Omental fat pad (tissue), 4 donors: ENCODE data around the gene HOXA1. TPM values are rescaled to one million over a fixed set of nuclear protein-coding genes. Genes with fewer than 3 reads are reported as not detected.

Experiments
- ATAC-seq: fragments of 150-250 bp; one replicate; pipeline ENCODE4 v1.9.1; 2016; ENCODE audit warnings: mild to moderate bottlenecking, moderate library complexity; ENCODE audit not compliant: low FRiP score
- DNase-seq: peaks from one replicate; pipeline ENCODE4 v3.0.0-alpha.2; 2019; ENCODE audit warnings: low spot score
- total RNA-seq, 4 donors: library from RNA; depleted of rRNA; stranded (reverse); fragments of >200 nt; gene quantifications; one replicate each; pipeline ENCODE4 v1.1.0, GENCODE V29; 2016
- TF ChIP-seq, protein P1 (sequence below), 3 donors: fragments of 450-650 bp; IDR thresholded peaks; one replicate each; pipeline ENCODE4 v1.5.1; 2016 to 2017; ENCODE audit warnings: antibody characterized with exemption in 3 of 3, mild to moderate bottlenecking in 3 of 3, moderate library complexity in 2 of 3

The HOXA1 gene
- total RNA-seq, 4 donors from 2014 or later: 0.56 to 0.84 (median 0.77) TPM

DNA sequence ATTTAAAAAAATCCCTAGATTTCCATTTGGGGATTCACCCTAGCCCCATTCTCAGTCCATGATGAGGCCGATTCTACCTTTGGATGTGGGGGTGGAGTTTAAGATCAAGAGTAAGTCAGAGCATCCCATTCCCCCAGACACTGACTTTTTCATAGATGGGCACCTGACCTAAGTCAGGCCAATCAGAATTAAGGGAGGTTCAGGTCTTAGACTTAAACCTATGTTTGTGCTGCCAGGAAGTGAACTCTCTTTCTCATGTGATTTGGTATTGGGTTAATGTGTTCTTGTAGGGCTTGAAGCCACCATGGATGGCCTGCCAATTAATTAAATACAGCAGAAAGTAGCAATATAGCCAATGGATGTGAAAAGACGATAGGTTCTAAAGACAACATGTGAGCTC lies 30.1 kb downstream of the HOXA1 start:
- no peak for ATAC-seq
- TF ChIP-seq, protein P1, sequence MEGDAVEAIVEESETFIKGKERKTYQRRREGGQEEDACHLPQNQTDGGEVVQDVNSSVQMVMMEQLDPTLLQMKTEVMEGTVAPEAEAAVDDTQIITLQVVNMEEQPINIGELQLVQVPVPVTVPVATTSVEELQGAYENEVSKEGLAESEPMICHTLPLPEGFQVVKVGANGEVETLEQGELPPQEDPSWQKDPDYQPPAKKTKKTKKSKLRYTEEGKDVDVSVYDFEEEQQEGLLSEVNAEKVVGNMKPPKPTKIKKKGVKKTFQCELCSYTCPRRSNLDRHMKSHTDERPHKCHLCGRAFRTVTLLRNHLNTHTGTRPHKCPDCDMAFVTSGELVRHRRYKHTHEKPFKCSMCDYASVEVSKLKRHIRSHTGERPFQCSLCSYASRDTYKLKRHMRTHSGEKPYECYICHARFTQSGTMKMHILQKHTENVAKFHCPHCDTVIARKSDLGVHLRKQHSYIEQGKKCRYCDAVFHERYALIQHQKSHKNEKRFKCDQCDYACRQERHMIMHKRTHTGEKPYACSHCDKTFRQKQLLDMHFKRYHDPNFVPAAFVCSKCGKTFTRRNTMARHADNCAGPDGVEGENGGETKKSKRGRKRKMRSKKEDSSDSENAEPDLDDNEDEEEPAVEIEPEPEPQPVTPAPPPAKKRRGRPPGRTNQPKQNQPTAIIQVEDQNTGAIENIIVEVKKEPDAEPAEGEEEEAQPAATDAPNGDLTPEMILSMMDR (IDR thresholded peaks at IDR 0.05): no peak

DNA sequence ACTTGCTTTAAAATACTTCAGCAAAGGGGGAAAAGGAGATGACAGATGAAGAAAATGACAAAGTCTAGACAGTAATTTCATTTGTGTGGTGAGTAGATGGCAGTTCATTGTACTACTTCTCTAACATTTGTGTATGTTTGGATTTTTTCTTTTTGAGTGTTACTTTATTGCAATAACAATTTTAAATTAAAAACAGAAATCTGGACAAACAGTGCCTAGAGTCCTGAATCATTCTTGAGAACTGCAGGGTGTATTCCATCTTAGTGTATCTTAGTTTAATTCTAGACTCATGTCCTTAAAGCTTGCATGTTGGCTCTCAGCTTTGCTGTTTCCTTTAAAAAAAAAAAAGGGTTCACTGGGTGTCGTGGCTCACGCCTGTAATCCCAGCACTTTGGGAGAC lies 31.1 kb downstream of the HOXA1 start:
- no peak for DNase-seq
- TF ChIP-seq, protein P1 (IDR thresholded peaks at IDR 0.05): no peak
- ATAC-seq: no peak

More for the DNA sequence above, 30.1 kb downstream of the HOXA1 start:
- DNase-seq: no peak

DNA sequence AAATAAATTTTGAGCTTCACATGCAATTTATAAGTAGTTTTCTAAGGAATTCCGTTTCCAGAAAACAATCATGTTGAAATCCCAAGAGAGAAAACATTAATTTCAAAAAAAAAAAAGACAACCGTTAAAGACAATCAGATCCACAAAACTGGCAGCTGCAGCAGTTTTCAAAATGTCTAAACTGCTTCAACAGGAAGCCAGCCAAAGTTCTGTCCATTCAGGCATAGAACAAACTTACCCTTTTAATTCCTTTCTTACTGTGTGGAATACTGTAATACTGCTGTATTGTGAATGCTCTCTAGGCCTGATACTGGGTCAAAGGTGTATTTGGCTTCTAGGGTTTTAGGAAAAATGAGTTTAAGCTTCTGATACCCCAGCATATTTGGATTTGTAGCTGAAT lies 31.6 kb downstream of the HOXA1 start:
- no peak for DNase-seq
- ATAC-seq: no peak
- TF ChIP-seq, protein P1 (IDR thresholded peaks at IDR 0.05): no peak

DNA sequence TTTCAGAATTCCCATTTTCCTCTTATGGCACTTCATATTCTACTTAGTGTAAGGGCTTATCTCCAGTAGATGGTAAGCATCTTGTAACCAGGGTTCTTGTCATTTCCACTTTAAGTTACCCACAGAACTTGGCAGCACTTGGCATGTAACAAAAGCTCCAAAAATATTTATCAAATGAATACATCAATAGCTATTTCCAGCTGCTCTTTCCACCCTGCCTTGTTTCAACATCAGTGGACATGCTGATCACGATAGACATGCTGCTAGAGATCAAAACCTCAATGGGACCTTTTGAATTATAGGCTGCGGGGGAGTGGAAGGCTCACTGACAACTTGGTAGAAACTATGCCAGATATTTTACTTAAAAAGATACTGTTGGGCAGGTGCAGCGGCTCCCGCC lies 32.9 kb downstream of the HOXA1 start:
- no peak for DNase-seq
- no peak for ATAC-seq
- TF ChIP-seq, protein P1 (IDR thresholded peaks at IDR 0.05): no peak

DNA sequence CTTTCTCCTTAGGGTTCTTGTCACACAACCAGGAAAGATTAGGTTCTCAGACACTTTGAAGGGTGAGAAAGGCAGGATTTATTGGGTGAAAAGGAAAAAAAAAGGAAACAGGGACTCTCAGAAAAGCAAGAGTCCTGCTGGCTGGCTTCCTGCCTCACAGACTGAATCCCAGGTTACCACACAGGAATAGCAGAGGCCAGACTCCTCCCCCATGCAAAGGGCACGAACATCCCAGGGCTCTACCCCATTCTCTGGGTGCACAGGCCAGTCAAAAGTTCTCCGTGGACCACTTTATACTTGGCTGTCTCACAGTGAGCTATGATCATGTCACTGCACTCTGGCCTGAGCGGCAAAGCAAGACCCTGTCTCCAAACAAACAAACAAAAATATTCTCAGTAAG lies 42.6 kb downstream of the HOXA1 start:
- DNase-seq (no peak), ATAC-seq (no peak)
- TF ChIP-seq, protein P1 (IDR thresholded peaks at IDR 0.05): no peak

DNA sequence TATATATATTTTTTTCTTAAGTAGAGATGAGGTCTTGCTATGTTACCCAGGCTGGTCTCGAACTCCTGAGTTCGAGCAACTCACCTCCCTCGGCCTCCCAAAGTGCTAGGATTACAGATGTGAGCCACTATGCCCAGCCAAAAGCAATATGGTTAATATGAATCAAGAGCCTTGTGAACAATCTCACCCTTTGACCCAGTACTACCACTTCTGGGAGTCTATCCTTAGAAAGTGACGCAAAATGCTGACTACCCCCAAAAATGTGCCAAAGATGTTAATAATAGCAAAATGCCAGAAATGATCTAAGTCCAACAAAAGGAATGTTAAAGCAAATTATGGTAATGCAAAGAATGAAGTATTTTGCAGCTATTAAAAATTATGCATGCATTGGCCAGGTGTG lies 44.3 kb downstream of the HOXA1 start:
- ATAC-seq (no peak), DNase-seq (no peak)
- TF ChIP-seq, protein P1 (IDR thresholded peaks at IDR 0.05): no peak

DNA sequence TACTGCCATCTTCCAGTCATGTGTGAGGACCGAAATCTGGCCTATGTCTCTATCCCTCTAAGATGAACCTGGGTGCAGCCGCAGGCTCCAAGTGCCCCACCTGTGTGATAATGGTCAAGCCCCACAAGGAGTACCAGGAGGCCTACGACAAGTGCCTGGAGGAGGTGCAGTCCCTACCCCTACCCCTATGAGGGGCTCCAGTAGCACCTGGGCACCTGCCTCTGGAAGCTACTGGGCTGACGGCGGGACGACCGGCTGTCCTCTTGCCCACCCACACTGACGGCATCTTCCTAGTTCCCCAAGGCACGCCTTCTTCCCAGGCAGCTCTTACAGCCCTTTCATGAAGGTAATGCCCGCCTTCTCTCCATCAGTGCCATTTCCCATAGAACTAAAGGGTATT lies 47.4 kb downstream of the HOXA1 start:
- TF ChIP-seq, protein P1 (IDR thresholded peaks at IDR 0.05): no peak
- ATAC-seq (no peak), DNase-seq (no peak)
